ENCODE data around the gene RRH.
"Not testable (repeated sequence)": the region's sequence is repeated elsewhere in the genome, so short reads cannot be mapped to it uniquely, and the experiment has no call there.

Gene RRH

GRCh38 chr4:109873791-109874514 lies 46.2 kb downstream of the RRH start:
- Histone ChIP-seq H3K36me3 (ENCODE audit: insufficient read depth, low read length) (no peaks in the 10 kb centered on the region), H3K27ac (no peak overlapping the region), H3K9ac (ENCODE audit: insufficient read length) (no peak overlapping the region), H3K9me3 (ENCODE audit: low read depth, low read length) (no peaks in the 10 kb centered on the region), H3K4me3 (no peak overlapping the region)
- no peak for TF ChIP-seq POLR2AphosphoS5 (IDR thresholded peaks at IDR 0.05; ENCODE audit: borderline replicate concordance, low read depth, low read length)
- TF ChIP-seq EZH2 (IDR thresholded peaks at IDR 0.05): no peak
- no peak for TF ChIP-seq FOXP2 (optimal IDR thresholded peaks at IDR 0.05; ENCODE audit: control extremely low read depth, extremely low read length, insufficient read depth)
- no peak for DNase-seq (ENCODE audit: low read depth, low spot score)

GRCh38 chr4:109875106-109875505 lies 47.3 kb downstream of the RRH start:
- H3K9ac ChIP-seq (ENCODE audit: insufficient read length): no peak overlapping the region
- H3K27ac ChIP-seq: no peak overlapping the region
- no peaks in the 10 kb centered on the region for H3K36me3 ChIP-seq (ENCODE audit: insufficient read depth, low read length)
- H3K4me3 ChIP-seq: no peak overlapping the region
- no peak for DNase-seq (ENCODE audit: low read depth, low spot score)
- H3K9me3 ChIP-seq (ENCODE audit: low read depth, low read length): no peaks in the 10 kb centered on the region
- no peak for TF ChIP-seq FOXP2 (optimal IDR thresholded peaks at IDR 0.05; ENCODE audit: control extremely low read depth, extremely low read length, insufficient read depth)
- TF ChIP-seq EZH2 (IDR thresholded peaks at IDR 0.05): no peak
- no peak for TF ChIP-seq POLR2AphosphoS5 (IDR thresholded peaks at IDR 0.05; ENCODE audit: borderline replicate concordance, low read depth, low read length)

GRCh38 chr4:109875553-109875952 lies 47.8 kb downstream of the RRH start:
- not testable (repeated sequence) for H3K27ac ChIP-seq; H3K36me3 ChIP-seq (ENCODE audit: insufficient read depth, low read length); H3K9me3 ChIP-seq (ENCODE audit: low read depth, low read length); H3K4me3 ChIP-seq; H3K9ac ChIP-seq (ENCODE audit: insufficient read length); DNase-seq (ENCODE audit: low read depth, low spot score)

GRCh38 chr4:109876634-109877265 lies 49.0 kb downstream of the RRH start:
- Histone ChIP-seq H3K36me3 (ENCODE audit: insufficient read depth, low read length) (no peaks in the 10 kb centered on the region), H3K9me3 (ENCODE audit: low read depth, low read length) (no peaks in the 10 kb centered on the region), H3K9ac (ENCODE audit: insufficient read length) (no peak overlapping the region), H3K4me3 (no peak overlapping the region), H3K27ac (no peak overlapping the region)
- no peak for DNase-seq (ENCODE audit: low read depth, low spot score)
- TF ChIP-seq FOXP2 (optimal IDR thresholded peaks at IDR 0.05; ENCODE audit: control extremely low read depth, extremely low read length, insufficient read depth): no peak
- TF ChIP-seq POLR2AphosphoS5 (IDR thresholded peaks at IDR 0.05; ENCODE audit: borderline replicate concordance, low read depth, low read length): no peak
- TF ChIP-seq EZH2 (IDR thresholded peaks at IDR 0.05): no peak

DNA sequence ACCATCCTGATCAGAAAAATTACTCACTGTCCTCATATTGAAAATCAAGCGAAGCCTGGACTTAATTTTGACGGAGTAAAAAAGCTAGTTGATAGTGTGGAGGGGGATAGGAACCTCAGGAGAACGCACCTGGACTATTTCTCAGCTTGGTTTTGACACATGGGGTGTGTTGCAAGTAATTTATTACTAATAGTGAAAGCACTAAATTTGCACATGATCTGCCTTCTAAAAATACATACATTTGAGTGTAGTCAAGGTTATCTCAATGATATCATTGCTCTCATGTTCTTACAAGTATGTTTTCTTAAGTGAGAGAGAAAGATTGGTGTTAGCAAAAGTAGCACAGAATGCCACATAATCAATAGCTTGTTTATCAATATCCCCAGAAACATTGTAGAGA lies 49.6 kb downstream of the RRH start:
- Histone ChIP-seq H3K27ac (no peak overlapping the region), H3K4me3 (no peak overlapping the region), H3K9me3 (ENCODE audit: low read depth, low read length) (no peaks in the 10 kb centered on the region), H3K9ac (ENCODE audit: insufficient read length) (no peak overlapping the region), H3K36me3 (ENCODE audit: insufficient read depth, low read length) (no peaks in the 10 kb centered on the region)
- DNase-seq (ENCODE audit: low read depth, low spot score): no peak
- TF ChIP-seq POLR2AphosphoS5 (IDR thresholded peaks at IDR 0.05; ENCODE audit: borderline replicate concordance, low read depth, low read length): no peak
- no peak for TF ChIP-seq EZH2 (IDR thresholded peaks at IDR 0.05)

- Histone ChIP-seq H3K9me3 (ENCODE audit: low read depth, low read length) (no peaks in the 10 kb centered on the region), H3K9ac (ENCODE audit: insufficient read length) (no peak overlapping the region), H3K4me3 (no peak overlapping the region), H3K36me3 (ENCODE audit: insufficient read depth, low read length) (no peaks in the 10 kb centered on the region), H3K27ac (no peak overlapping the region)
- DNase-seq (ENCODE audit: low read depth, low spot score): no peak
- TF ChIP-seq FOXP2 (optimal IDR thresholded peaks at IDR 0.05; ENCODE audit: control extremely low read depth, extremely low read length, insufficient read depth): no peak
Measured at GRCh38 chr4:109878355-109878754, 50.6 kb downstream of the RRH start.

DNA sequence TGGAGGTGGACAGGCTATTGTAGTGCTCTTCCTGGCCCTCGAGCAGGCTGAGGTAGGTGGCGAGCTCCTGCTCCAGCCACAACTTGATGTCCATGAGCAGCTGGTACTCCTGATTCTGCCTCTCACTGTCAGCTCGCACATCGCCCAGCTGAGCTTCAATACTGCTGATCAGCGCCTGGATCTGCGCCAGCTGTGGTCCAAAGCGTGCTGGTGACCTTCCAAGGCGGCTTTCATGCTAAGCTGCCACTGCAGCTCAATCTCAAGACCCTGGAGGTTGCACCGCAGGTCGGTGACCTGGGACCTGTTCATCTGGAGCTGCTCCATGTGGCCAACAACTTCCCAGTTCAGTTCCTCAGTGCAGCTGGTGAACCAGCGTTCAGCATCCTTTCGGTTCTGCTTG lies 51.3 kb downstream of the RRH start:
- Histone ChIP-seq H3K36me3 (ENCODE audit: insufficient read depth, low read length) (no peaks in the 10 kb centered on the region), H3K4me3 (no peak overlapping the region), H3K9ac (ENCODE audit: insufficient read length) (no peak overlapping the region), H3K9me3 (ENCODE audit: low read depth, low read length) (no peaks in the 10 kb centered on the region), H3K27ac (no peak overlapping the region)
- TF ChIP-seq POLR2AphosphoS5 (IDR thresholded peaks at IDR 0.05; ENCODE audit: borderline replicate concordance, low read depth, low read length): no peak
- TF ChIP-seq EZH2 (IDR thresholded peaks at IDR 0.05): no peak
- TF ChIP-seq FOXP2 (optimal IDR thresholded peaks at IDR 0.05; ENCODE audit: control extremely low read depth, extremely low read length, insufficient read depth): no peak
- no peak for DNase-seq (ENCODE audit: low read depth, low spot score)

DNA sequence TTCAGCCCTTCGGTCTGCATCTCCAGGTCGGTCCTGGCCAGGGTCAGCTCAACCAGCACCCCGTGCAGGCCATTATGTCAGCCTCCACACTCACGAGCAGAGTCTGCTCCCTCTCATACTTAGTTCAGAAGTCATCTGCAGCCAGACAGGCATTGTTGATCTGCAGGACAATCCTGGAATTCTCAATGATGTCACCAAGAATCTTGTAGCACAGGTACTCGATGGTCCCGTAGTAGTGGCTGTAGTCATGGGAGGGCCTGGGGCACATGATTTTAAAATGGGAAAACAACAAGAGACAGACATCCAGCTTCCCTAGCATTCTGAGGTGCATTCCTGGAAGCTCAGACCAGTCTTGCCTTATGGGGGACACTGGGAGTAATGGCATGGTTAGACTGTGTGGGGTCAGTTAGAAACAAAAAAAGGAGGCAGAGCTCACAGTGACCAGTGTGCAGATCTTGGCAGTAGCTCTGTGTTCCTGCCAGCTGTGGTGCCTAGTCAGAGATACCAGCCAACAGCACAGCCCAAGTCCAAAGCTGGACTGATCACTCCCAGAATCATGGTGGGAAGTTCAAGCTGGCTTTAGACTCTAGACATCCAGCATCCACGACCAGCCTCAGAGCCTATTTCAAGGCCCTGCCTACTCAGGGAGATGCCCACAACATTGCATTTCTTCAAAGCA lies 52.0 kb downstream of the RRH start:
- Histone ChIP-seq H3K36me3 (ENCODE audit: insufficient read depth, low read length) (no peaks in the 10 kb centered on the region), H3K9ac (ENCODE audit: insufficient read length) (no peak overlapping the region), H3K9me3 (ENCODE audit: low read depth, low read length) (no peaks in the 10 kb centered on the region), H3K4me3 (no peak overlapping the region), H3K27ac (no peak overlapping the region)
- no peak for DNase-seq (ENCODE audit: low read depth, low spot score)
- TF ChIP-seq EZH2 (IDR thresholded peaks at IDR 0.05) (no peak), FOXP2 (optimal IDR thresholded peaks at IDR 0.05; ENCODE audit: control extremely low read depth, extremely low read length, insufficient read depth) (no peak), POLR2AphosphoS5 (IDR thresholded peaks at IDR 0.05; ENCODE audit: borderline replicate concordance, low read depth, low read length) (no peak)

Measured in SK-N-MC (cell line).